ENCODE data around the gene FUZ.

The FUZ gene, protein sequence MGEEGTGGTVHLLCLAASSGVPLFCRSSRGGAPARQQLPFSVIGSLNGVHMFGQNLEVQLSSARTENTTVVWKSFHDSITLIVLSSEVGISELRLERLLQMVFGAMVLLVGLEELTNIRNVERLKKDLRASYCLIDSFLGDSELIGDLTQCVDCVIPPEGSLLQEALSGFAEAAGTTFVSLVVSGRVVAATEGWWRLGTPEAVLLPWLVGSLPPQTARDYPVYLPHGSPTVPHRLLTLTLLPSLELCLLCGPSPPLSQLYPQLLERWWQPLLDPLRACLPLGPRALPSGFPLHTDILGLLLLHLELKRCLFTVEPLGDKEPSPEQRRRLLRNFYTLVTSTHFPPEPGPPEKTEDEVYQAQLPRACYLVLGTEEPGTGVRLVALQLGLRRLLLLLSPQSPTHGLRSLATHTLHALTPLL

GRCh38 chr19:49812997-49813861 lies at the start of gene FUZ:
FUZ (minus strand) TSS chr19:49813292; CDS start chr19:49813106, 186 bp downstream.
- DNase-seq (ENCODE audit: low read depth) = peak; percentile 99
- TF ChIP-seq CTCF (conservative IDR thresholded peaks at IDR 0.05; ENCODE audit: low read length) = peak; percentile 26; the same call in 1 of the 2 replicates

DNA sequence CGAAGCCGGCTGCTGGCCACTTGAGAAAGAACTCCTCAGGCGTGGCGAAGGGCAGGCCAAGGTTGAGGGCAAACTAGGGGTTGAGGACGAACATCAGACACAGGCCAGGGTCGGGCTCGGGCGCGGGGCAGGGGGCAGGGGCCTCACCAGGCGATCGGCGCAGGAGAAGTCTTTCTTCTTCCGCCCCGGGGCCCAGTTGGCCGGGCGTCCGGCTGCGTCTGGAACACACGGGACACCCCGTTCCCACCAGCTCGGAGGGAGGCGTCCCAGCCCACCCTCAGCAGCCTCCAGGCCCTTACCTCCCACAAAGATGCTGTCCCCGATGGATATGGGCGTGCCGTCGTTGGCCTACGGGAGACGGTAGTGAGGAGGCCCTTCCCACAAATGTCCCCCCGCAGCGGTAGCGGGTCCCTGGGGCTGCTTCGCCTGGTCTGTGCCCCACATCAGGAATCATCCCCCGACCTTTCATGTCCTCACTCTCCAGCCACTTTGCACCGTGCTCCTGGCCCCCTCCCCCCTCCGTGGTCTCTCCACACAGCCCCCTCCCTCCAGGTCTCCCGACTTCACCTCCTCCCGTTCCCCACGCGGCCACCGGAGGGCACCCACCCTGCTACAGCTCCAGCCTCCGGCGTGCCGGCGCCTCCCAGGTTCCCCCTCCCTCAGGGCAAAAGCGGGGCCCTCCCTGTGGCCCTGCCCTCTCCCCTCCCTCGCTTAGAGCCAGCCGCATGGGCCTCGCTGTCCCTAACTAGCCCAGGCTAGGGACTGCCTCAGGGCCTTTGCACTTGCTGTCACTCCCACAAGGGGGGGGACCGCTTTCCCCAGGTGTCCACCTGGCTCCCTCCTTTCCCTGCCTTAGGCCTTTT lies 49.5 kb upstream of the FUZ start:
- DNase-seq (ENCODE audit: low read depth) = no peak
- no peak overlapping the region for H3K4me3 ChIP-seq (ENCODE audit: low read length)
- TF ChIP-seq CTCF (conservative IDR thresholded peaks at IDR 0.05; ENCODE audit: low read length) = peak; percentile 10; the same call in 1 of the 2 replicates

More at GRCh38 chr19:49812997-49813861, at the start of gene FUZ:
- peak within 1 kb of the TSS; percentile 71 for H3K4me3 ChIP-seq (ENCODE audit: low read length)

DNA sequence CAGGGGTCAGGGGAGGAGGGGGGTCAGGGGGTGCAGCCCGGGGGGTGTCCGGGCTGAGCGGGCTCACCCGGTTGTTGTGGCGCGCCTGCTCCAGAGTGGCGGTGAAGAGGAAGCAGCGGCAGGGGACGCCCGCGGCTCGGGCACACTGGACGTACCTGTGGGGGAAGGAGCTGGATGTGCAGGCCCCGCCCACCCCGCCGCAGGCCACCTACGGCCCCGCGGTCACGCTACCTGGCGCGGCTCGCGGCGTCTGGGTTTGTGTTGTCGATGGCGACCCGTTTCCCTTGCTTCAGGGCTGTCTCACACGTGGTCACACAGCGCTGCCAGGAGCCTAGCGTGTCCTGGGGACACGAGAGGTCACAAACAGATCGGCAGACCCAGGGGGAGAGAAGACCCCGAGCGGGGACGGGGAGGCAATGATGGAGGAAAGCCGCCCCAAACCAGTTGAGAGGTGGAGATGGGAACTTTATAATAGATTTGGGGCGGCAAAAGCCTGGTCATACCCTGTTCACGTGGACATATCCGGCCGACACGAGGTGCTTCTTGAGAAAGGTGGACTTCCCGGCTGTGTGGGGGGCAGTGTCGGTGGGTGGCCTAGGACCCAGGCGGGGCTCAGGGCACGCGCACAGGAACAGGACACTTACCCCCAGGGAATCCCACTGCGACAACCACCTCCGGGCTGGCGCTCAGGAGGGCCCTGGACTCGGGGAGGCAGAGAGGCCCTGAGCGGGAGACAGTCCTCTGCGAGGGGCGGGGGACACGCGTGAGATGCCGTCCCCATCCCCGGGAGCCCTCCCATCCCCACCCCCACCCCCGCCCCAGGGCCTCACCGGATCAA lies 48.7 kb upstream of the FUZ start:
- no peak overlapping the region for H3K4me3 ChIP-seq (ENCODE audit: low read length)
- DNase-seq (ENCODE audit: low read depth) = no peak
- TF ChIP-seq CTCF (conservative IDR thresholded peaks at IDR 0.05; ENCODE audit: low read length) = no peak

GRCh38 chr19:49861107-49861506 lies 48.0 kb upstream of the FUZ start:
- H3K4me3 ChIP-seq (ENCODE audit: low read length) = no peak overlapping the region
- DNase-seq (ENCODE audit: low read depth) = no peak
- TF ChIP-seq CTCF (conservative IDR thresholded peaks at IDR 0.05; ENCODE audit: low read length) = no peak

- H3K4me3 ChIP-seq (ENCODE audit: low read length) = no peak overlapping the region
- DNase-seq (ENCODE audit: low read depth) = no peak
- no peak for TF ChIP-seq CTCF (conservative IDR thresholded peaks at IDR 0.05; ENCODE audit: low read length)
Observed at GRCh38 chr19:49860336-49861102, 47.4 kb upstream of the FUZ start.

Measured in AG10803 (cell line).